HFF-Myc (cell line): ENCODE results near the gene TMEM183A.

Experiments used
- DNase-seq: peaks from one replicate; pipeline ENCODE4 v3.0.0-alpha.2; 2011; ENCODE audit warnings: low read depth; ENCODE audit errors: extremely low read depth
- H3K4me3 ChIP-seq: replicated peaks from 2 replicates; pipeline ENCODE4 v1.5.1; 2011; ENCODE audit warnings: low read depth, mild to moderate bottlenecking, control low read depth, low read length
- TF ChIP-seq, protein P1 (sequence below): IDR thresholded peaks from 2 replicates; pipeline ENCODE4 v1.5.1; 2012; ENCODE audit warnings: mild to moderate bottlenecking, low read depth, low read length, control low read depth; ENCODE audit errors: missing control alignments

TMEM183A gene

DNA sequence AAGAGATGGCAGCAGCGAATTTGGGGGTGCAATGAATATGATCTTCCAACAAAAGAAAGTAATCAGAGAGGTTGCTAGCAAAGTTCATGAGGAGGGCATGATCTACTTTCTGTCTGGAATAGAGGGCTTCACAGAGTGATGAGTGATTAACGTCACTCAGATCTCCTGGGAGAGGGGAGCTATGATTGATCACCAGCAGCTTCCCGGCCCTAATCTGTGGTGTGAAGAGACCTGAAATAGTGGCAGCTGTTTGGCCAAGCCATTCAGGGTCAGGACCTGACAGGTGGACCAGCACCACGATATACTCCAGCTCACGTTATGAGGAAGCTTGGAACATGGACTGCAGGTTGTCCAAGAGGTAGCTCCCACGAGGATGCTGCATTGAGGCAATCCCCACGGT is 19.9 kb upstream of the TMEM183A start:
- H3K4me3 ChIP-seq = no peak overlapping the region
- TF ChIP-seq, protein P1, sequence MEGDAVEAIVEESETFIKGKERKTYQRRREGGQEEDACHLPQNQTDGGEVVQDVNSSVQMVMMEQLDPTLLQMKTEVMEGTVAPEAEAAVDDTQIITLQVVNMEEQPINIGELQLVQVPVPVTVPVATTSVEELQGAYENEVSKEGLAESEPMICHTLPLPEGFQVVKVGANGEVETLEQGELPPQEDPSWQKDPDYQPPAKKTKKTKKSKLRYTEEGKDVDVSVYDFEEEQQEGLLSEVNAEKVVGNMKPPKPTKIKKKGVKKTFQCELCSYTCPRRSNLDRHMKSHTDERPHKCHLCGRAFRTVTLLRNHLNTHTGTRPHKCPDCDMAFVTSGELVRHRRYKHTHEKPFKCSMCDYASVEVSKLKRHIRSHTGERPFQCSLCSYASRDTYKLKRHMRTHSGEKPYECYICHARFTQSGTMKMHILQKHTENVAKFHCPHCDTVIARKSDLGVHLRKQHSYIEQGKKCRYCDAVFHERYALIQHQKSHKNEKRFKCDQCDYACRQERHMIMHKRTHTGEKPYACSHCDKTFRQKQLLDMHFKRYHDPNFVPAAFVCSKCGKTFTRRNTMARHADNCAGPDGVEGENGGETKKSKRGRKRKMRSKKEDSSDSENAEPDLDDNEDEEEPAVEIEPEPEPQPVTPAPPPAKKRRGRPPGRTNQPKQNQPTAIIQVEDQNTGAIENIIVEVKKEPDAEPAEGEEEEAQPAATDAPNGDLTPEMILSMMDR = no peak

DNA sequence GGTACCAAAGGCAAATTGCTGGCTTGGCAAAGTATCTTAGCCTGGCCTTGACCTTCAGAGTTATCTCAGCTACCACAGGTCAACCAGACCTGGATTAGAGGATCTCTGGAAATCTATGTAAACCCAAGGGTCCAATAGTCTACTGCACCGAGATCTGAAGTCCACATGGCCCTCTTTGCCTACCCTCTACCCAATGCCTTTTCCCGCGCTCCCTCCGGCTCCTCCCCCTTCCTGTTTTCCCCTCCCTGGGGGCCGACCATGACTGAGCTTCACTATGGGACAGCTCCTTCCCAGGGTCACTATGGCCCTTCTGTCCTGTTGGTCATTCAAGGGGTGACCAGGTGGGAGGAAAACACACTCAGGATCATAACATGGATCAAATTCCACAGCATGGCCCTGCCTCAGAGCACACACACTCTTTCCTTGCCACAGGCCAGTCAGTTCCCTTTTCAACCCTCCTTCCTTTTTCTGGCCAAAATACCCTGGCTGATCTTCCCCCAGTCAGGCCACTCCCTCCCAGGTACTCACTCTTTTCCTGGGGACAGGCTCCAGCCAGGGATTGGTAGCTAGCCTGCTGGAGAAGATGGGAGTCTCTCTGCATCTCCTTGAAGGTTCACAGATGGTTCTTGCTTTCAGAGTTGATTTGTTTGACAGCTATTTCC is 19.1 kb upstream of the TMEM183A start:
- DNase-seq = no peak
- H3K4me3 ChIP-seq = no peak overlapping the region
- TF ChIP-seq, protein P1 = no peak

More for the DNA sequence above, 19.9 kb upstream of the TMEM183A start:
- DNase-seq = no peak

DNA sequence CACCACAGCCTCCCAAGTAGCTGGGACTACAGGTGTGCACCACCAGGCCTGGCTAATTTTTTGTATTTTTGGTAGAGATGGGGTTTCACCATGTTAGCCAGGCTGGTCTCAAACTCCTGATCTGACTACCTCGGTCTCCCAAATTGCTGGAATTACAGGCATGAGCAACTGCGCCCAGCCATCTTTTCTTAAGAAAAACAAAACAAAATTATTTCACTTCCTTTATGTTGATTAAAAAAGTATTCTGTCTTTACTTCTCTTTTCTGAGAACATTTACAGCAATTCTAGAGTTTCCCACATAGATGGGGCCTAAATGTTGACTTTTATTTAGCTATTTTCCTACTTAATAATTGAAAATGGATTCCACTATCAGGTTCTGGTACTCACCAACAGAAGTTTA is 17.3 kb upstream of the TMEM183A start:
- H3K4me3 ChIP-seq = no peak overlapping the region
- DNase-seq = no peak
- TF ChIP-seq, protein P1 = no peak

DNA sequence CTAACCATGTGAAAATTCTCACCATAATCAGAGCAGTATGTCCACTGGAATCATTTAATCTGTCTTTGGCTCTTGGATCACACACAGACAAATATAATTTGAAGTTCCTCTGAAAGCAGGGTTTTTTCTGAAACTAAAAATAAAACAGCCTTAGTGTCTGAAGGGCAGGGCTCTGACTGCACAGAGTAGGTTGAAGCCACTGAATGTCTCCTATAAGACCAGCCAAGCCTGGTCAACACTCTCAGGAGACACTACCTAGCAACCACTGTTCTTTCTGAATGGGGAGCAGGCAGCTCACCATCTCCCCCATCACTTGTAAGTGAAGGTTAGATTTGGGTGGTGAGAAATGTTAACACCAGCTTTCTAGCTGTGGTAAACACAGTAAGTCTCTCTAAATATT is 16.1 kb upstream of the TMEM183A start:
- no peak overlapping the region for H3K4me3 ChIP-seq
- TF ChIP-seq, protein P1 = no peak
- DNase-seq = no peak

DNA sequence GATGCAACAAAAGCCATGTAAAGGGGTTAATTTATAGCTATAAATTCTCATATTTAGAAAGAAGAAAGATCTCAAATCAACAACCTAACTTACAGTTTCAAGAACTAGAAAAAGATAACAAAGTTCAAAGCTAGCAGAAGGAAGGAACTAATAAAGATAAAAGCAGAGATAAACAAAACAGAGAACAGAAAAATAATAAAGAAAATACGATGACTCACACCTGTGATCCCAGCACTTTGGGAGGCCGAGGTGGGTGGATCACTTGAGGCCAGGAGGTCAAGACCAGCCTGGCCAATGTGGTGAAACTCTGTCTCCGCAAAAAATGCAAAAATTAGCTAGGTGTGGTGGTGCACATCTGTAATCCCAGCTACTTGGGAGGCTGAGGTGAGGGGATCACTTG is 12.4 kb upstream of the TMEM183A start:
- H3K4me3 ChIP-seq = no peak overlapping the region
- DNase-seq = no peak
- TF ChIP-seq, protein P1 = no peak

DNA sequence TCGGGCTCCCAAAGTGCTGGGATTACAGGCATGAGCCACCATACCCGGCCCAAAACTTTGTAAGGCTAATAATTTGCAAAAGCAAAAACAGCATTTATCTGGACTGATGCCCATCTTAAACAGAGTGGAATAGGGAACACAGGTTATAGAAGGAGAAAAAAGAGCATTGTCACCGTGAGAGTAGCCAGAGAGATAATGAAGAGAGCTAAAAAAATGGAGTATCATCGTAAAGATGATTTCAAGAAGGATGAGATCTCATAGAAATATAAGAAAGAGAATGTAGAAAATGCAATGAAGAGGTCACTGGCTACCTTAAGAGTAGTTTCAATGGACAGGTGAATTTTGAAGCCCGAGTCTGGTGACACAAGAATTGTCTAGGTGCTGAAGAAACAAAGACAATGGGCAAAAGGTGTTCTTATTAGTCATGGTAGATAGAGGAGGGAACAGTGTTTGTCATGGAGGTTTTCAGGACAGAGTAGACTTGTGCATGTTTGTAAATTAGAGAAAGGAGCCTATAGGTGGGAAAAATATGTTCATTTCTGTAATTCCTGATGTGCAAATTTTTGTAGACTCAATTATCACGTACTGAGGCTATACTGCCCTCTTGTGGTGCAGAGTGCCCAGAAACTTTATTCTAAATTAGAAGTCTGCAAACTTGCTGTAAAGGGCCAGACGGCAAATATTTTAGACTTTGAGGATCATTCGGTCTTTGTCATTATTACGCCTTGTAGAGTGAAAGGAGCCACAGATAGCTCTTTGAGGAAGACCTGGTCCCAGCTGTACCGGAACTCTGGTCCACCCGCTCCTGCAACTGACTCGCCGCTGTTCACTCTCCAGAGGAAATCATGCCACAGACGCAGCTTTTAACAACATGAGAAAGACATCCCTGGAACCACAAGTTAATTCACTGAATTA is 8.1 kb upstream of the TMEM183A start:
- no peak overlapping the region for H3K4me3 ChIP-seq
- DNase-seq = peak; percentile 44
- TF ChIP-seq, protein P1 = peak; percentile 72
